HepG2 (cell line): ENCODE measurements around the gene PEX11A. TPM values are rescaled to one million over a fixed set of nuclear protein-coding genes. Genes with fewer than 3 reads are reported as not detected.

Experiments
- ATAC-seq: fragments of 200-7000 bp; cut with Tn5 transposase; 3 replicates; pipeline ENCODE4 v1.9.1; 2020; ENCODE audit warnings: mild to moderate bottlenecking, moderate library complexity
- BruUV-seq: library from RNA; stranded (reverse); fragments of 400-500 nt; replicated peaks from 2 replicates; lab custom pipeline; 2021; lab: Mats Ljungman, UMichigan
- CTCF ChIA-PET: fragments of 300-600 bp; formaldehyde crosslinking; extraction: SDS; loops from one replicate; lab custom pipeline; 2021; ENCODE audit warnings: low total read pairs, inconsistent platforms, low intra/inter-chr PET ratio; lab: Yijun Ruan, JAX
- POLR2A ChIA-PET: fragments of 350-600 bp; sonication (Branson Sonifier 250); formaldehyde crosslinking; loops from one replicate; lab custom pipeline; 2020; ENCODE audit warnings: antibody characterized with exemption, inconsistent platforms; lab: Yijun Ruan, JAX
- DNase-seq: peaks from one replicate; pipeline ENCODE4 v3.0.0-alpha.2; 2015; ENCODE audit warnings: low spot score
- FAIRE-seq: peaks from 3 replicates; lab custom pipeline; 2011; peaks lifted over from hg19 to GRCh38; lab: Jason Lieb, UNC
- H2AFZ ChIP-seq: one replicate; pipeline ENCODE4 v1.6.1; 2011; ENCODE audit warnings: low read length, inconsistent platforms
- H3K27ac ChIP-seq: fragments of 300-600 bp; 3 replicates; pipeline ENCODE4 v1.8.0; 2011; ENCODE audit warnings: mixed run types, mild to moderate bottlenecking, mixed read lengths, low read length, inconsistent platforms; ENCODE audit not compliant: insufficient read depth; ENCODE audit errors: extremely low read length
- H3K27me3 ChIP-seq, 2 experiments: fragments of 200-600 bp in 1 of 2; 2 replicates in 1 of 2; 3 replicates in 1 of 2; pipeline versions ENCODE4 v1.6.0 to v1.8.0; 2011; ENCODE audit warnings: low read length in 2 of 2, mild to moderate bottlenecking in 2 of 2, moderate library complexity in 2 of 2, inconsistent platforms in 1 of 2; ENCODE audit not compliant: insufficient read depth in 2 of 2, control insufficient read depth in 1 of 2
- H3K36me3 ChIP-seq, 2 experiments: fragments of 200-600 bp in 1 of 2; replicated peaks in 1 of 2; 2 replicates in 1 of 2; 3 replicates in 1 of 2; pipeline versions ENCODE4 v1.5.1 to v1.8.0; 2011; ENCODE audit warnings: low read length in 2 of 2, inconsistent platforms in 1 of 2; ENCODE audit not compliant: insufficient read depth in 2 of 2, control insufficient read depth in 1 of 2
- H3K4me1 ChIP-seq: 2 replicates; pipeline ENCODE4 v1.5.1; 2012; ENCODE audit warnings: low read length, inconsistent platforms; ENCODE audit not compliant: insufficient read depth
- H3K4me2 ChIP-seq: 2 replicates; pipeline ENCODE4 v1.6.0; 2011; ENCODE audit warnings: low read depth, low read length, inconsistent platforms
- H3K4me3 ChIP-seq, 3 experiments: fragments of 200-600 bp in 1 of 3; sonication (generic), shearing (Covaris generic) in 1 of 3; replicated peaks in 1 of 3; 2 replicates each; pipeline ENCODE4 v1.5.1; 2011 to 2016; ENCODE audit warnings: low read length in 3 of 3, inconsistent platforms in 2 of 3, low read depth in 2 of 3, mild to moderate bottlenecking in 2 of 3, control low read depth in 1 of 3, mixed read lengths in 1 of 3; ENCODE audit not compliant: insufficient read depth in 1 of 3
- H3K79me2 ChIP-seq: one replicate; pipeline ENCODE4 v1.6.1; 2011; ENCODE audit warnings: low read length, inconsistent platforms; ENCODE audit not compliant: insufficient read depth
- H3K9ac ChIP-seq: 2 replicates; pipeline ENCODE4 v1.6.0; 2011; ENCODE audit warnings: mild to moderate bottlenecking, low read depth, low read length, inconsistent platforms; ENCODE audit not compliant: insufficient read depth
- H3K9me3 ChIP-seq: 2 replicates; pipeline ENCODE4 v1.5.1; 2012; ENCODE audit warnings: mild to moderate bottlenecking, low read length
- H4K20me1 ChIP-seq: 2 replicates; pipeline ENCODE4 v1.6.0; 2011; ENCODE audit warnings: inconsistent platforms, mild to moderate bottlenecking, low read length, moderate library complexity; ENCODE audit not compliant: insufficient read depth
- DBP ChIP-seq: sonication (generic); formaldehyde crosslinking; IDR thresholded peaks from 2 replicates; pipeline ENCODE4 v1.4.0; 2020; ENCODE audit warnings: missing genetic modification reagents; ENCODE audit errors: not compliant biosample characterization
- GATAD2A ChIP-seq: IDR thresholded peaks from 2 replicates; pipeline ENCODE4 v1.6.1; 2016
- GFI1 ChIP-seq: sonication (generic); formaldehyde crosslinking; IDR thresholded peaks from 2 replicates; pipeline ENCODE4 v1.5.0; 2020; ENCODE audit warnings: missing genetic modification reagents, mild to moderate bottlenecking, borderline replicate concordance
- JDP2 ChIP-seq: sonication (generic); formaldehyde crosslinking; IDR thresholded peaks from 2 replicates; pipeline ENCODE4 v1.8.1; 2022; ENCODE audit warnings: missing genetic modification reagents, borderline replicate concordance
- KDM4B ChIP-seq: sonication (generic); formaldehyde crosslinking; IDR thresholded peaks from 2 replicates; pipeline ENCODE4 v1.4.0; 2020; ENCODE audit warnings: missing genetic modification reagents
- MTERF4 ChIP-seq: sonication (generic); formaldehyde crosslinking; IDR thresholded peaks from 2 replicates; pipeline ENCODE4 v1.8.0; 2023; ENCODE audit warnings: mild to moderate bottlenecking, missing genetic modification reagents
- REXO4 ChIP-seq: sonication (generic); formaldehyde crosslinking; IDR thresholded peaks from 2 replicates; pipeline ENCODE4 v1.8.0; 2022; ENCODE audit warnings: missing genetic modification reagents, mild to moderate bottlenecking, borderline replicate concordance
- ZNF616 ChIP-seq: sonication (generic); formaldehyde crosslinking; IDR thresholded peaks from 2 replicates; pipeline ENCODE4 v1.5.0; 2020; ENCODE audit warnings: low read depth, mild to moderate bottlenecking, missing genetic modification reagents
- ZNF629 ChIP-seq: sonication (generic); formaldehyde crosslinking; conservative IDR thresholded peaks from 2 replicates; pipeline ENCODE4 v1.5.0; 2020; ENCODE audit warnings: missing genetic modification reagents
- ZNF773 ChIP-seq: sonication (generic); formaldehyde crosslinking; IDR thresholded peaks from 2 replicates; pipeline ENCODE4 v1.4.0; 2020; ENCODE audit warnings: missing genetic modification reagents, borderline replicate concordance
- ZSCAN29 ChIP-seq: sonication (generic); formaldehyde crosslinking; conservative IDR thresholded peaks from 2 replicates; pipeline ENCODE4 v1.4.0; 2020; ENCODE audit warnings: mild to moderate bottlenecking, missing genetic modification reagents
- ZSCAN30 ChIP-seq: sonication (generic); formaldehyde crosslinking; IDR thresholded peaks from 2 replicates; pipeline ENCODE4 v1.5.0; 2020; ENCODE audit warnings: mild to moderate bottlenecking, missing genetic modification reagents
- WGBS: methylation state at CpG from one replicate; pipeline ENCODE4 v1.1.6; 2017; ENCODE audit warnings: low lambda C conversion rate; 5-methylcytosine and 5-hydroxymethylcytosine counted together
- in situ Hi-C: cut with HindIII; loops from 2 replicates; pipeline ENCODE4 v1.10.0; 2017; ENCODE audit warnings: low pct_unique_long_range_greater_than_20kb; ENCODE audit not compliant: extremely low pct_ligation_motif_present
- intact Hi-C: fragments of 100-400 bp; cut with micrococcal nuclease; formaldehyde crosslinking; loops from one replicate; pipeline ENCODE4 v1.10.0; 2022; ENCODE audit not compliant: unreplicated experiment
- polyA plus RNA-seq, 8 experiments: library from polyadenylated mRNA; depleted of rRNA in 3 of 8; stranded (reverse) in 7 of 8; unstranded in 1 of 8; fragments of >200 nt; fragmentation: Illumina TruSeq in 4 of 8; extraction: Trizol in 4 of 8; gene quantifications; 2 replicates each; pipeline versions ENCODE4 v1.2.1 to v1.2.3, GENCODE V29; 2011 to 2016; ENCODE audit warnings: low read depth in 4 of 8, missing spikeins in 1 of 8, mixed read lengths in 1 of 8; ENCODE audit not compliant: insufficient read depth in 1 of 8
- total RNA-seq, 5 experiments: library from RNA; depleted of rRNA; stranded (reverse); fragments of >200 nt; fragmentation: Illumina TruSeq; extraction: Trizol; gene quantifications; 2 replicates each; pipeline ENCODE4 v1.2.3, GENCODE V29; 2016; ENCODE audit warnings: low read depth in 1 of 5
- TF ChIP-seq, protein P1 (sequence below): sonication (generic); formaldehyde crosslinking; IDR thresholded peaks from 2 replicates; pipeline ENCODE4 v1.5.0; 2020; ENCODE audit warnings: mild to moderate bottlenecking, missing genetic modification reagents
- TF ChIP-seq, protein P2 (sequence below): sonication (generic); formaldehyde crosslinking; conservative IDR thresholded peaks from 2 replicates; pipeline ENCODE4 v1.8.0; 2022; ENCODE audit warnings: missing genetic modification reagents
- TF ChIP-seq, protein P3 (sequence below): sonication (generic); formaldehyde crosslinking; IDR thresholded peaks from 2 replicates; pipeline ENCODE4 v1.4.0; 2020; ENCODE audit warnings: missing genetic modification reagents

The PEX11A gene
- total and polyA plus RNA-seq, 2 of the 13 experiments (the other 11 are each of a cell fraction or from before 2014, with no cell fraction given) = 9.9 to 15.1 TPM

DNA sequence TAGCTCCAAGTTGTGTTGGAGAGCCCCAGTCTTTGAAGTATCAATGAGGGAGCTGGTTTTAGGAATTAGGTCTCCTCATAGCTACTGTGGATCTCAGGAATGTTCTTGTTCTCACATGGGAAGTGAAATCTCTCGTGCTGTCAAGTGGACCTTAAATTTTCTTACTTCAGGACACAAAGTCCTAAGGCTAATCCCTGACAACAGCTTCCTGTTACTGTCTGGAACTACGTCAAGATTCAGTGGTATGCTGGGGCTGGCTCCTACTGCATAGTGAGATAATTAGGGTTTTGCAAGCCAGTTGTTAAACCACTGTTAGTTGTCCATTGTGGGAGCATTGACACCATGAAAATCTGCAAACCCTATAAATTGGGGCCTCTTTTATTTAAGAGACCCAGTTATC lies 37.7 kb upstream of the PEX11A start (continued):
- TF ChIP-seq, protein P1, sequence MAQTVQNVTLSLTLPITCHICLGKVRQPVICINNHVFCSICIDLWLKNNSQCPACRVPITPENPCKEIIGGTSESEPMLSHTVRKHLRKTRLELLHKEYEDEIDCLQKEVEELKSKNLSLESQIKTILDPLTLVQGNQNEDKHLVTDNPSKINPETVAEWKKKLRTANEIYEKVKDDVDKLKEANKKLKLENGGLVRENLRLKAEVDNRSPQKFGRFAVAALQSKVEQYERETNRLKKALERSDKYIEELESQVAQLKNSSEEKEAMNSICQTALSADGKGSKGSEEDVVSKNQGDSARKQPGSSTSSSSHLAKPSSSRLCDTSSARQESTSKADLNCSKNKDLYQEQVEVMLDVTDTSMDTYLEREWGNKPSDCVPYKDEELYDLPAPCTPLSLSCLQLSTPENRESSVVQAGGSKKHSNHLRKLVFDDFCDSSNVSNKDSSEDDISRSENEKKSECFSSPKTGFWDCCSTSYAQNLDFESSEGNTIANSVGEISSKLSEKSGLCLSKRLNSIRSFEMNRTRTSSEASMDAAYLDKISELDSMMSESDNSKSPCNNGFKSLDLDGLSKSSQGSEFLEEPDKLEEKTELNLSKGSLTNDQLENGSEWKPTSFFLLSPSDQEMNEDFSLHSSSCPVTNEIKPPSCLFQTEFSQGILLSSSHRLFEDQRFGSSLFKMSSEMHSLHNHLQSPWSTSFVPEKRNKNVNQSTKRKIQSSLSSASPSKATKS (CRISPR knock-in tag) = no peak
- TF ChIP-seq ZSCAN30 (CRISPR knock-in tag) (no peak), GATAD2A (CRISPR knock-in tag) (no peak), ZNF629 (no peak)

- no peak overlapping the region for H3K9ac ChIP-seq
- H3K4me2 ChIP-seq = no peak overlapping the region
- no peaks in the 10 kb centered on the region for H3K4me1 ChIP-seq
- no peaks in the 10 kb centered on the region for H3K9me3 ChIP-seq
- ChIA-PET POLR2A (no interaction called here), CTCF (no interaction called here)
- no peak overlapping the region for H3K4me3 ChIP-seq
- in situ Hi-C loops (loop anchor here (25.0 kb wide), 1 partner anchor 362 kb away; no protein-coding TSS in a partner anchor), intact Hi-C loops (no loop called here)
- no peaks in the 10 kb centered on the region for H3K79me2 ChIP-seq
- 0% methylated on average over 1 of the region's 1 CpG for WGBS
- no peak overlapping the region for H3K27ac ChIP-seq
- no peak for ATAC-seq
- FAIRE-seq = no peak
- H3K36me3 ChIP-seq = no peaks in the 10 kb centered on the region
- no peak overlapping the region for H2AFZ ChIP-seq
- TF ChIP-seq, protein P2, sequence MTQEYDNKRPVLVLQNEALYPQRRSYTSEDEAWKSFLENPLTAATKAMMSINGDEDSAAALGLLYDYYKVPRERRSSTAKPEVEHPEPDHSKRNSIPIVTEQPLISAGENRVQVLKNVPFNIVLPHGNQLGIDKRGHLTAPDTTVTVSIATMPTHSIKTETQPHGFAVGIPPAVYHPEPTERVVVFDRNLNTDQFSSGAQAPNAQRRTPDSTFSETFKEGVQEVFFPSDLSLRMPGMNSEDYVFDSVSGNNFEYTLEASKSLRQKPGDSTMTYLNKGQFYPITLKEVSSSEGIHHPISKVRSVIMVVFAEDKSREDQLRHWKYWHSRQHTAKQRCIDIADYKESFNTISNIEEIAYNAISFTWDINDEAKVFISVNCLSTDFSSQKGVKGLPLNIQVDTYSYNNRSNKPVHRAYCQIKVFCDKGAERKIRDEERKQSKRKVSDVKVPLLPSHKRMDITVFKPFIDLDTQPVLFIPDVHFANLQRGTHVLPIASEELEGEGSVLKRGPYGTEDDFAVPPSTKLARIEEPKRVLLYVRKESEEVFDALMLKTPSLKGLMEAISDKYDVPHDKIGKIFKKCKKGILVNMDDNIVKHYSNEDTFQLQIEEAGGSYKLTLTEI = no peak
- TF ChIP-seq DBP (CRISPR knock-in tag) (no peak), GFI1 (no peak), ZSCAN29 (no peak), KDM4B (CRISPR knock-in tag) (no peak), MTERF4 (no peak), ZNF773 (CRISPR knock-in tag) (no peak), REXO4 (CRISPR knock-in tag) (no peak), JDP2 (CRISPR knock-in tag) (no peak), ZNF616 (CRISPR knock-in tag) (no peak)
- TF ChIP-seq, protein P3, sequence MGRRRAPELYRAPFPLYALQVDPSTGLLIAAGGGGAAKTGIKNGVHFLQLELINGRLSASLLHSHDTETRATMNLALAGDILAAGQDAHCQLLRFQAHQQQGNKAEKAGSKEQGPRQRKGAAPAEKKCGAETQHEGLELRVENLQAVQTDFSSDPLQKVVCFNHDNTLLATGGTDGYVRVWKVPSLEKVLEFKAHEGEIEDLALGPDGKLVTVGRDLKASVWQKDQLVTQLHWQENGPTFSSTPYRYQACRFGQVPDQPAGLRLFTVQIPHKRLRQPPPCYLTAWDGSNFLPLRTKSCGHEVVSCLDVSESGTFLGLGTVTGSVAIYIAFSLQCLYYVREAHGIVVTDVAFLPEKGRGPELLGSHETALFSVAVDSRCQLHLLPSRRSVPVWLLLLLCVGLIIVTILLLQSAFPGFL (CRISPR knock-in tag) = no peak
- H4K20me1 ChIP-seq = no peaks in the 10 kb centered on the region
- BruUV-seq = no TSS peak
- H3K27me3 ChIP-seq = peaks cover 0 to 14% of the 10 kb centered on the region in 2 experiments; a peak in 2 of 5 replicates
- no peak for DNase-seq
Measured at GRCh38 chr15:89725064-89725463, 34.5 kb upstream of the PEX11A start.
